C4-2B (cell line): ENCODE measurements around the gene ROPN1.
"Not testable (repeated sequence)": the region's sequence is repeated elsewhere in the genome, so short reads cannot be mapped to it uniquely, and the experiment has no call there.

ENCODE experiments used
- CTCF ChIP-seq: fragments of 450-650 bp; conservative IDR thresholded peaks from 2 replicates; pipeline ENCODE4 v1.5.1; 2017; ENCODE audit warnings: mild to moderate bottlenecking
- ZFX ChIP-seq: fragments of 450-650 bp; IDR thresholded peaks from 2 replicates; pipeline ENCODE4 v1.6.1; 2017

GRCh38 chr3:123975030-123975429 lies 16.9 kb downstream of the ROPN1 start:
- not testable (repeated sequence) for TF ChIP-seq CTCF, ZFX
